ENCODE measurements around the gene LIN7B. TPM values are rescaled to one million over a fixed set of nuclear protein-coding genes. Genes with fewer than 3 reads are reported as not detected.

The LIN7B gene
- total RNA-seq, 1 experiment from 2014 or later, result 4.2 TPM

DNA sequence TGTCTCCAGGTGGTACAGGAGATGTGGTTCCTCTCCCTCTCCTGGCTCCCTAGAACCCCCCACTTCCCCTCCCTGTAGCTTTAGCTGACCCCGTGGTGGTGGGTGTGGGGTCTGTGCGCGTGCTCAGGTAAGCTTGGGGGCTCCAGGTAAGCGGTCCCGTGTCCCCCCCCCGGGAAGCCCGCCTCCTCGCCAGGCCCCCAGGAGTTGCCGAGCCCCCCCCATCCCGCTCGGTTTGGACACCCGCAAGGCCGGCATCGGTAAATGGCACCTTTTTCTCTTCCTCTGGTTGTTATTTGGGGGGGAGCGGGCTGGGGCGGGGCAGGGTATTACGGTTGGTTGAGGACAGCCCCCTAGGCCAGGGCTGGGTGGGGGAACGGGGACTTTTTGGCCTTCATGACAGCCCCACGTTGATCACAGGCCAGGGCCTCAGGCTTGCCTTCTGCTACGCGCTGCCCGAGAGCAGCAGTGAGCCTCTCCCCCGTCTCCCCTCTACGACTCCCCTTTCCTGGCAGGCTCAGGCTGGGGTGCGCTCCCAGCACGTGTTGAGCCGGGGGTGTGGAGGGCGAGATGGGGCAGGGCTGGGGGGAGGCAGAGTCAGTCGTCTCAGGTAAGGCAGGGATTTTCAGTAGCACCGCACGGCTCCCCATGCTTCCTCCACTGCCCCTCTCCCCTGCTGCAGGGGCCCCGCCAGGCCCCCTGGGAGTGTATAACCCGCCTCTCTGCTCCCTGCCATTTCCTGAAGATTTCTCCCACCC is 10.7 kb upstream of the LIN7B start:
- peaks cover 0 to 2% of the 10 kb centered on the region in 2 experiments; a peak in 2 of 5 replicates for H3K9me3 Mint-ChIP-seq
- Histone ChIP-seq H4K20me1 (ENCODE audit: control insufficient read depth, insufficient read depth, insufficient read length) (no peaks in the 10 kb centered on the region), H3K14ac (ENCODE audit: insufficient read depth, low read length) (no peak overlapping the region), H2AK5ac (ENCODE audit: insufficient read length, low read length) (no peak overlapping the region), H2BK20ac (ENCODE audit: low read depth, low read length, poor library complexity, severe bottlenecking) (no peak overlapping the region), H4K5ac (ENCODE audit: insufficient read length, low read depth, low read length) (no peak overlapping the region), H3K4me1 (ENCODE audit: insufficient read depth, low read length) (no peaks in the 10 kb centered on the region), H3K27me3 (ENCODE audit: insufficient read depth, low read length) (no peaks in the 10 kb centered on the region), H3K56ac (ENCODE audit: insufficient read length, low read depth, low read length) (no peak overlapping the region), H3K4ac (ENCODE audit: low read depth, low read length) (no peak overlapping the region), H3K9me3 (ENCODE audit: control insufficient read depth, low read depth, low read length) (no peaks in the 10 kb centered on the region), H3K79me2 (ENCODE audit: insufficient read depth, low read length) (no peaks in the 10 kb centered on the region), H2BK12ac (ENCODE audit: insufficient read length, low read depth, low read length) (no peak overlapping the region), H3K79me1 (ENCODE audit: insufficient read depth, low read depth, low read length, poor library complexity, severe bottlenecking) (no peaks in the 10 kb centered on the region), H3K23me2 (ENCODE audit: insufficient read length, low read depth, low read length, poor library complexity, severe bottlenecking) (no peaks in the 10 kb centered on the region), H2BK15ac (ENCODE audit: low read depth, low read length) (no peak overlapping the region), H4K91ac (ENCODE audit: insufficient read length, low read depth, low read length) (no peak overlapping the region), H3K4me2 (ENCODE audit: insufficient read depth, insufficient read length, low read length) (no peak overlapping the region), H2BK5ac (ENCODE audit: insufficient read length, low read length) (no peak overlapping the region), H2AFZ (ENCODE audit: low read length) (no peak overlapping the region), H3K23ac (ENCODE audit: insufficient read length, low read depth, low read length) (no peak overlapping the region), H3T11ph (ENCODE audit: low read length) (no peak overlapping the region), H3K9ac (ENCODE audit: extremely low read depth, insufficient read length, low read length) (no peak overlapping the region), H4K8ac (replicated peaks; ENCODE audit: insufficient read length, low read depth, low read length) (no peak overlapping the region), H2BK120ac (ENCODE audit: low read depth, low read length, poor library complexity, severe bottlenecking) (no peak overlapping the region), H3K18ac (ENCODE audit: insufficient read length, low read depth, low read length) (no peak overlapping the region), H3K27ac (ENCODE audit: insufficient read length, low read depth, low read length) (no peak overlapping the region)
- H3K27me3 Mint-ChIP-seq (ENCODE audit: low read depth), result no peaks in the 10 kb centered on the region; the same call in 1 of the 2 replicates
- TF ChIP-seq, protein P1, sequence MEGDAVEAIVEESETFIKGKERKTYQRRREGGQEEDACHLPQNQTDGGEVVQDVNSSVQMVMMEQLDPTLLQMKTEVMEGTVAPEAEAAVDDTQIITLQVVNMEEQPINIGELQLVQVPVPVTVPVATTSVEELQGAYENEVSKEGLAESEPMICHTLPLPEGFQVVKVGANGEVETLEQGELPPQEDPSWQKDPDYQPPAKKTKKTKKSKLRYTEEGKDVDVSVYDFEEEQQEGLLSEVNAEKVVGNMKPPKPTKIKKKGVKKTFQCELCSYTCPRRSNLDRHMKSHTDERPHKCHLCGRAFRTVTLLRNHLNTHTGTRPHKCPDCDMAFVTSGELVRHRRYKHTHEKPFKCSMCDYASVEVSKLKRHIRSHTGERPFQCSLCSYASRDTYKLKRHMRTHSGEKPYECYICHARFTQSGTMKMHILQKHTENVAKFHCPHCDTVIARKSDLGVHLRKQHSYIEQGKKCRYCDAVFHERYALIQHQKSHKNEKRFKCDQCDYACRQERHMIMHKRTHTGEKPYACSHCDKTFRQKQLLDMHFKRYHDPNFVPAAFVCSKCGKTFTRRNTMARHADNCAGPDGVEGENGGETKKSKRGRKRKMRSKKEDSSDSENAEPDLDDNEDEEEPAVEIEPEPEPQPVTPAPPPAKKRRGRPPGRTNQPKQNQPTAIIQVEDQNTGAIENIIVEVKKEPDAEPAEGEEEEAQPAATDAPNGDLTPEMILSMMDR (conservative IDR thresholded peaks at IDR 0.05), result no peak
- WGBS (ENCODE audit: extremely low coverage, insufficient read length, low lambda C conversion rate), result no CpG with 5 or more reads among the region's 33 CpGs
- no peak for DNase-seq
- H3K27ac Mint-ChIP-seq, result peak overlapping the region in 1 of 3 experiments; percentile 55; a peak in 1 of 7 replicates
- peaks cover 6 to 27% of the 10 kb centered on the region in 2 experiments for H3K4me1 Mint-ChIP-seq
- peaks cover 60 to 88% (median 86%) of the 10 kb centered on the region in 3 experiments for H3K36me3 Mint-ChIP-seq (ENCODE audit: insufficient read depth in 1 of 3, low read depth in 3 of 3)
- H3K4me3 Mint-ChIP-seq, result no peak overlapping the region

All from H9 (cell line).